HG03565 (cell line): ENCODE results near the gene GSK3A.
A peak's percentile ranks its signal among the peaks of the same experiment; 100 is the strongest.
"Not testable (repeated sequence)": the region's sequence is repeated elsewhere in the genome, so short reads cannot be mapped to it uniquely, and the experiment has no call there.

ENCODE experiments used
- ATAC-seq: cut with Tn5 transposase; IDR thresholded peaks from one replicate; pipeline ENCODE4 v1.9.1; 2021; ENCODE audit warnings: mild to moderate bottlenecking, moderate library complexity; ENCODE audit not compliant: unreplicated experiment

The GSK3A gene

GRCh38 chr19:42268704-42269477, 26.5 kb upstream of the GSK3A start, which contains the start of gene CIC:
Gene CIC (plus strand): TSS chr19:42269252. CDS start chr19:42271784, 2,532 bp downstream.
- peak; percentile 65 for ATAC-seq

DNA sequence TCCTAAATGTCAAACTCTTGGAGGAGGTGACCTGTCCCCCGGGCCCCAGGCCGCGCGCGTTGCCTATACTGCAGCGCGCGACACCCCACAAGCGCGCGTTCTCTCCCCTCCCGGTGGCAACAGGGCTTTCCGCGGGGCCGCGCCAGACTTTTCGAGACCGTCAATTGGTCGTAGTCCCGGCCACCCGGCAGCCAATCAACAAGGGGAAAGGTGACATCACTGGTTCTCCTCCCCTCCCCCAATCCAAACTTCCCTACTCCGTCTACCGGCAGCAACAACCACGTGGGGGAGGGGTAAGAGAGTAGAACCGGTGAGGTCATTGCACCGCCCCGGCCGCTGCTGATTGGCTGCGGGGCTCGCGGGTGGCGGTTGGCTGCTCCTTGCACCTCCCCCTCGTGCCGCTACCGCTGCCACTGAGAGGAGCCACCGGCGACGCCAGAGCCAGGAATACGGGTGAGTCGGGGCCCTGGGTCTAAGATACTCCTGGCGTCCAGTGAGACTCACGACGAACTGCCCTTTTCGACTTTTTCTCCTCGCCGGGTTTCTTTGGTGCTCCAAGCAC, 25.8 kb upstream of the GSK3A start:
- peak; percentile 40 for ATAC-seq

- ATAC-seq: no peak
These were observed 25.3 kb upstream of the GSK3A start for GRCh38 chr19:42267644-42268141.

DNA sequence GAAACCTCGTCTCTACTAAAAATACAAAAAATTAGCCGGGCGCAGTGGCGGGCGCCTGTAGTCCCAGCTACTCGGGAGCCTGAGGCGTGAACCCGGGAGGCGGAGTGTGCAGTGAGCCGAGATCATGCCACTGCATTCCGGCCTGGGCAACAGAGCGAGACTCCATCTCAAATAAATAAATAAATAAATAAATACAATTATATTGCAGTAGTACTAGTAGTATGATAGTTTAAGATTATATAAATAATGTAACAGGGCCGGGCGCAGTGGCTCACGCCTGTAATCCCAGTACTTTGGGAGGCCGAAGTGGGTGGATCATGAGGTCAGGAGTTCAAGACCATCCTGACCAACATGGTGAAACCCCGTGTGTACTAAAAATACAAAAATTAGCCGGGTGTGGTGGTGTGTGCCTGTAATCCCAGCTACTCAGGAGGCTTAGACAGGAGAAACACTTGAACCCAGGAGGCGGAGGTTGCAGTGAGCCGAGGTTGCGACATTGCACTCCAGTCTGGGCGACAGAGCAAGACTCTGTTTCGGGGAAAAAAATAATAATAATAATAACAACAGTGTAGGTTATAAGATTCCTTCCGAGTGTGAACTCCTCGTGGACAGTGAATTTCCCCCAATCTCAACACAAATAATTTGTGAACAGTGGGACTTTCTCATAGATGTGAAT, 24.7 kb upstream of the GSK3A start:
- ATAC-seq: not testable (repeated sequence)

DNA sequence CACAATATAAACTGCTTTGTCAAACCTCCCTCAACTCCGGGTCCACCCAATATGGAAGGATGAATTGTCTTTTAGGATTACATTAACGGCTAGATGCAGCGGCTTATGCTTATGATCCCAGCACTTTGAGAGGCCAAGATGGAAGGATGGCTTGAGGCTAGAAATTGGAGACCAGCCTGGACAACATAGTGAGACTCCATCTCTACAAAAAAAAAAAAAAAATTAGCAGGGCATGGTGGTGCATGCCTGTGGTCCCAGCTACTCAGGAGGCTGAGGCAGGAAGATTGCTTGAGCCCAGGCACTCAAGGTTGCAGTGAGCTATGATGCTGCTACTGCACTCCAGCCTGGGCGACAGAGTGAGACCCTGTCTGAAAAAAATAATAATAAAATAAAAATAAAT, 23.7 kb upstream of the GSK3A start:
- not testable (repeated sequence) for ATAC-seq

GRCh38 chr19:42261763-42262162, 19.4 kb upstream of the GSK3A start:
- no peak for ATAC-seq

GRCh38 chr19:42257842-42258241, 15.4 kb upstream of the GSK3A start:
- not testable (repeated sequence) for ATAC-seq

DNA sequence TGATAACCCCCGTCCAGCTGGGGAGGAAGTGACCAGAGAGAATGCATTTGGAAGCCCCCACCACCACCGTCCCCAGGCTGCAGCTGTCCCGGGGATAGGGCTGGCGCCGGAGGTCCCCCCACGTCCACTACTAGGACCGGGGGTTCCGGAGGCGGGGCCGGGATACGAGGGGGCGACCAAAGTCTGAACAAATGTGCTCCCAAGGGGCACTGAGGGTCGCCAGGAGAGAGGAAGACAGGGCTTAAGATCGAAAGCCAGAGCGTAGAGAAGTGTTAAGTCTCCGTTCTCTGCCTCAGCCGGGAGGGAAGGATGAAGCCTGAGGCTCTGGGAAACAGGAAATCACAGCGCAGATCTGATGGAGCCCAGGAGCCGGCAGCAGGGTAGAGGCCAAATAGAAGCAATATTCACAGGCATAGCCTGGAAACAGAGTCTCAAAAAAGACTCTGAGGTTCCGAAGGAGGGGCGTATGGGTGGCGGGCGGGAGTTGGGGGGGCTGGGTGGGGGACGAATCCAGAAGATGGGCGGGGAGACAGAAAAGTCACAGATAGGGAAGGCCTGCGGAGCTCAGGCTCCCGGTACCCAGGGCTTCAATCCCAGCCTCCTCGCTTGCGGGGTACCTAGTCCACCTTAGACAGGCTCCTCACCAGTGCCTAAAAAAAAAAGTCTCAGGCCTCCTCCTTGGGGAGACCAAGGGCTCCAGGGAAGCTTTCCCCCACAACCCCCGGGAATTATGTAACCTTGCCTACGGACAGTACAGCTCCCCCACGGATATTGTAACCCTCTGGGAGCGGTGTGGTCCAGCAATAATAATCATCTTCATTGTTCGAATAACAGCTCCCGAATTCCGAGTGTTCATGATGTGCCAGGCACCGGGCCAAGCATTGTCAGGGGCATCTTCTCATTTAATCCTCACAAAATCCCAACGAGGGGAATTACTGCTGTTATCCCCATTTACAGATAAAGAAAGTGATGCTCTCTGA, 13.7 kb upstream of the GSK3A start:
- no peak for ATAC-seq

DNA sequence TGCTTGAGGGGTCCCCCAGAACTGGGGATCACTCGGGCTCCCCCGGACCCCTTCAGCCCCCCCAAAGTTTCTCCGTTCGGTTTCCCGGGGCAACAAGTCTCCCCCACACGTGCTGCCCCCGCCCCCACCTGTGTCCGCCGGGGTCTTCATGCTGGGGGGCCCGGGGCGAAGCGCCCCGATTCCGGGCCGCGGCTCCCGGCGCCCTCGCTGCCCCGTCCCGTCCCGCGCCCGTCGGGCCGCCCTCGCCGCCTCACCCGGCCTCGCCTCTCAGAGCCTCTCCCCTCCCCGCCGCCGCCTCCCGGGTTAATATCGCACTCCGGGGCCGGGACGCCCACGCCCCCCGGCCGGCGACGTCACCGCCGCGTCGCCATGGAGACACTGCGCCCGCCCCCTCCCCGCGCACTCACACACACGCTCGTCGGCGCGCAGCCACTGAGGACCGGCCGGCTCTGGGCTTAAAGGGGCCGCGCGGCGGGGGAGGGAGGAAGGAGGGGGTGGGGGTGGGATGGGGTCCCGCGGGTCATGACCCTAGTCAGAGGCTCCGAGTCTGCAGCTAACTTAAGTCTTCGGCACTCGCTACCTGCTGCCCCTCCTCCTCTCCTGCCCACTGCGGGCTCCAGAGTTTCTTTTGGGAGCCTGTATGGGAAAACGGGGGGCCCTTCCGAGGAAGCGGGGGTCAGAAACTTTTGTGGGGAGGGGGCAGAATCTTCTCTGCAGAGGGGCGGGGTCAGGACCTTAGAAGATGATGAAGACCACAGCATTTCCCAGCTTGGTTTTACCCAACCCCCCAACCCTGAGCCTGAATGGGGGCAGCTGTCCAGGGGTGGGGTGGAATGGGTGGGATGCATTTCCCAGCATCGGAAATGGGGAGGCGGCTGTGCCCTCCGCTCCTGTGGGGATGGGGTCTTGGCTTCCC, 12.7 kb upstream of the GSK3A start, which contains the start of gene ERF:
Gene ERF, minus strand, starts transcription at position 279 of the 916 bp plus-strand sequence. Its CDS starts 129 bp downstream, at position 150.
- ATAC-seq: peak; percentile 47

DNA sequence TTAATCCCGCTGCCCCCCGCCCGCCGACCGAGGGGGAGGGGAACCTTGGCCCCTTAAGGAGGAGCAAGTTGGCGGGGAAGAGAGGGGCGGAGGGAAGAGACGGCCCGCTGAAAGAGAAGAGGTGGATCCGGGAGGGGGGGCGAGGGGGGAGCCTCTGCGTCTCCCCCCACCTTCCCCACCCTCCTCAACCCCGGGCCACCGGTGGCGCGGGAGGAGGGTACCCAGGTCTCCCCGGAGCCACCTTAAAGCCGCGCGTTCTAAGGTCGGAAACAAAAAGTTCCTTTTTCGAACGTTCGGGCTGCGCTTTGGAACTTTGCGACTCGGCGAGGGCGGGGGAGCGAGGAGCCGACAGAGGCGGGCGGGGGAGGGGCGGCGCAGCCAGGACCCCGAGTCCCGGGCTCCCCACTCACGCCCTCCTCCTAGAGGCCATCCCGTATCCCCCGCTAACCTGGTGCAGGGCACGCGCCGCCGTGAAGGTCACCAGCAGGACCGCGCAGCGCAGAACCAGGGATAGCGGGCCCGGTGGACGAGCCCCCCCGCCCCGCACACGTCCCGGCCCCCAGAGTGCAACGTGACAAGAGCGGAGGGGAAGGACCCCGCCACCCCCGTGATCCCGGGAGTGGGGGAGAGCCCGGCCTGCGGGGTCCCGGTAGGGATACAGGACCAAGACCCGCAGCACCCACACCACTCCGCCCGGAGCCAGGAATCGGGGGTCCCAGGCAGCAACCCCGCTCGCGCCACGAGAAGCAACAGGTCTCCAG, 11.9 kb upstream of the GSK3A start:
- no peak for ATAC-seq

GRCh38 chr19:42253245-42254088, 11.1 kb upstream of the GSK3A start:
- ATAC-seq: no peak

DNA sequence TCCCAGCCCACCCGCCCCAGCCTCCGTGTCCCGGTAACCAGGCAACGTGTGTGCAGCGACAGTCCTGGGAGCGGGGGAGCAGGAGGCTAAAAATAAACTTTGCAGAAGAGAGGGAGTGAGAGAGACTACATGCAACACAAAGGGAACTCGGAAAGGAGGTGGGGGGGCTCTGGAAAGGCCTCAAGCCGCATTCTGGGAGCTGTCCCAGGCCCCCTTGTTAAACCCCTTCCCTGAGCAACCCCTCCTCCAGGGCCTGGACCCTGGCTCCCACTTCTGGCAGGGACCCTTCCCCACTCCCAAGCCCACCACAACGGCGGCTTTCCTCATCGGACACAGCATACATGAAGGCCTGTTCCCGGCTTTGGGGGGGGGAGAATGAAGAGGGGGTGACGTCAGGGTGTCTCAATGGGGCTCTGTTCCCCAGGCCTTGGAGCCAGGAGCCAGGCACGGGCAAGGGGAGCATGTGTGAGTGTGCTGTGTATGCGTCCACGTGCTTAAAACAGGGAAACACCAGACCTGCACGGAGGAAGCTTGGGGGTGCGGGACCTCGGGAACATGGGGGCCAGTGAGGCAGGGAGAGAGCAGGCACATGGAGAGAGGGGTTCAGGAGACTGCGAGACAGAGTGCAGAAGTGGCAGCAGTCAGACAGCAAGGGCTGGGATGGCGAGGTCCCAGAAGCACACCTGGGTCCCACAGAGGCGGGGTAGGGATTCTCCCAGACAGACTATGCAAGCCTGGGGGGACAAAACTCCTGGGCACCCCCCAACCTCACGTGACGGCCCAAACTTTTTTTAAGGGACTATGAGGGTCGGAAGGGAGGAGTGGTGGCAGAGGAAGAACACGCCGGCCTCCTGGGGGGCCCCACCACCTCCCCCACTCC, 10.2 kb upstream of the GSK3A start:
- no peak for ATAC-seq

DNA sequence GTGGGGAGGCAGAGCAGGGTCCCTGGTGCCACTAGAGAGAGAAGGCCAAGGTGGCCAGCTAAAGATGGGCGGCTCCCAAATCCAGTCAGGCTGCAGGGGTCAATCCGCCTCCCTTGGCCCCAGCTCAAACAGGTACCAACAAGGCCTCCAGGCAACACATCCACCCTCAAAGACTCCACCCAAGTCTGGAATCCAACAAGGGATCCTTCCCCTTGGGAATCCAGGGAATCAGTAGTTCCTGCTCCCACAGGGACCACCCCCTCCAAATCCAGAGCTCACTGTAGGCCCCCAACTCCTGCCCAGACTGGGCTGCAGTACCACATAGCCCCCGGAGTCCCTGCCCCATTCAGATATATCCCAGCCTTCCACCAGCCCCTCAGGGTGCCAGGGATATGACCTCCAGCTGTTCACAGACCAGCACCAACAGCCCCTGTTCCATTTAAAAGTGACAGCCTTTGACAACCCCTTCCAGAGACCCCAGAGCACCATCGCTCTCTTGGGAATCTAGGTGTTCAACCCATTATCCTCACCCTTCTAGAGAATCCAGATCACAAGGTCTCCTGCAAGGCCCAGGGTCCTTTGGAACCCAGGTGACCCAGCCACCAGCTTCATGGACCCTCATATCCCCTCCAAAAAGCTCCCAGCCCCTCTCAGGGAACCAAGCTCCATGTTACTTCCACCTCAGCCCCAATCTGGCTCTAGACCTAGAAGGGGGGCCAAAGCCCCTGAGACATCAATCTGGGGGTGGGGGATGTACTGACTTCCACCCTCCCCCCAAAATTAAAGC, 9.4 kb upstream of the GSK3A start:
- no peak for ATAC-seq

DNA sequence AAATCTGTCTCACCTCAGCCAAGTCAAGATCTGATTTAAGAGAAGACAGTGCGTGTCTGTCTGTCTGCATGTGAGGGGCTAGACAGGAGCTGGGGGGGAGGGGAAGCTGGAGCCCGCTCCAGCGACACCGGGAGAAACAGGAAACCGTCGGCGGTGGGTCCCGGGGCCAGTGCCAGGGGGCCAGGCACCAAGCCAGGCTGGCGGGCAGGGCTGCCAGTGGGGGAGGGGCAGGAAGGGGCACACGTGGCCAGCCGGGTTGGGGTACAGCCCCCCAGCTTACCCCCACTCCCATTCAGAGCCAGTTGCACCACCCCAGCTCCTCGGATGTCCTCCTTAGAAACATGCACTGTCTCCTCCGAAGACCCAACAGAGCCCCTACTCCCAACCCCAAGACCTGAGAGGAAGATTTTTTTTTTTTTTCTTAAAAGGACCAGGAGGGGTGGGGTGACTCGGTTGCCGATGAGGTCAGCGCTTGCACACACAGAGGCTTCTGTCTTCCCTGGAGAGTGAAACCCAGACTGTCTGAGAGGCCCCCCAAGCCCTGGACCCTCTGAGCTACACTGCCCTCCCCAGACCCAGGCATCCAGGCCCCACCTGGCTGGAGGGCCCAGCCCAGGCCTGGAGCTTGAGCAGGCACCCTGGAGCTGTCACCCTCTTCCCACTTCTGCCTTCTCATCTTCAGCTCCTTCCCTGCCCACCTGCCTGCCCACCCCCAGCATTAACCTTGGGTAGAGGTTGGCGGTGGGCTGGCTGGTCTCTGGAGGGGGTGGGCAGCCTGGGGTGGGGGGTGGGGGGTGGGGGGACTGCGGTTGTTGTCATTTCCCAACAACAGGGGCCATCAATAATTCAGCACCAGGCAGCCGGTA, 8.5 kb upstream of the GSK3A start:
- ATAC-seq: no peak

DNA sequence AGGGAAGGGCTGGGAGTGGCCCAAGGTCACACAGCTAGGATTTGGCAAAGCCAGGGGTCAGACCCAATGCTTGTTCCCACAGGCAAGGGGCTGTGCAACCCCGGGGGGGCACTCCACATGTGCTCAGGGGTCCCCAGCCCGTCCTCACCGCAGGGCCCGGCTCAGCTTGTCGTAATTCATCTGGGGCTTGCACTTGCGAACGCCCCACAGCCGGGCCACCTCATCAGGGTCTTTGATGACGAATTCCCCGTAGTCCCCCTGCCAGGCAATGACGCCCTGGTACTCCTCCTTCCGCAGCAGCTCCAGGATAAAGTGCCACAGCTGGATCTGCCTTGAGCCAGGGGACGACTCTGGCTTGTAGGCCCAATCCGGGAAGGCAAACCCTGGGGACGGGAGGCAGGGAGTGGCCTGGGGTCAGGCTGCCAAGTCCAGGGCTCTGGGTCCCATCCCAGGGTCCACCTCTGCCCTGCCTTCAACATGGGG, 7.8 kb upstream of the GSK3A start:
- ATAC-seq: no peak
